ENCODE data around the gene JAK1.

JAK1 gene

DNA sequence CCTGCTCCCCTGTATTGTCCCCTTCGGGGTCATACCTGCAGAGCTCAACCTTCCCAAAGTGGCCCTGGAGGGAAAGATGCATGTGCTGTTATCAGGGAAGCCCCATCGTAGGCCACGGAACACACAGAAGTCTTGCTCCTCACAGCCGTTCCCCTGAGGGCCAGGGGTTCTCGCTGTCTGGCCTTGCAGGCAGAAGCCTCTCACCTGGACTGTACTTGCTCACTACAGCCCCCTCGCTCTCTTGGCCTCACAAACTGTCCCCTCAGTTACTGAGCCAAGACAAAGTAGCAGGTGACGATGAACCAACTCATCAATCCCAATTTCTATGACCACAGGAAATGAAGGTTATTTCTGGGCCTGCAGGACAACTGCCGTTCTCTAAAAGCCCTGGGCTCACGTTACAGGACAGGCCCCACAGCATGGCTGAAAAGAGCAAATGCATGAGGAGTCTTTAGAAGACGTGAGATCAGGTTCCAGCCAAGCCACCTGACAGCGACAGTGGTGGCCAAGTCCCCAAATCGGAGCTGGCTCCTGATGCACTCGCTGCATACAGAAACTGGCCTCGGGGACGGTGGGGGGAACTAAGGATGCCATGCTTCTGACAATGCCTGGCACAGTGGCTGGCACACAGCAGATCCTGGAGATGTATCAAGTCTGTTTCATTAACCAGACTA lies 126.5 kb downstream of the JAK1 start:
- H3K4me3 ChIP-seq (ENCODE audit: low read depth, low read length), result no peak overlapping the region
- TF ChIP-seq, protein P1, sequence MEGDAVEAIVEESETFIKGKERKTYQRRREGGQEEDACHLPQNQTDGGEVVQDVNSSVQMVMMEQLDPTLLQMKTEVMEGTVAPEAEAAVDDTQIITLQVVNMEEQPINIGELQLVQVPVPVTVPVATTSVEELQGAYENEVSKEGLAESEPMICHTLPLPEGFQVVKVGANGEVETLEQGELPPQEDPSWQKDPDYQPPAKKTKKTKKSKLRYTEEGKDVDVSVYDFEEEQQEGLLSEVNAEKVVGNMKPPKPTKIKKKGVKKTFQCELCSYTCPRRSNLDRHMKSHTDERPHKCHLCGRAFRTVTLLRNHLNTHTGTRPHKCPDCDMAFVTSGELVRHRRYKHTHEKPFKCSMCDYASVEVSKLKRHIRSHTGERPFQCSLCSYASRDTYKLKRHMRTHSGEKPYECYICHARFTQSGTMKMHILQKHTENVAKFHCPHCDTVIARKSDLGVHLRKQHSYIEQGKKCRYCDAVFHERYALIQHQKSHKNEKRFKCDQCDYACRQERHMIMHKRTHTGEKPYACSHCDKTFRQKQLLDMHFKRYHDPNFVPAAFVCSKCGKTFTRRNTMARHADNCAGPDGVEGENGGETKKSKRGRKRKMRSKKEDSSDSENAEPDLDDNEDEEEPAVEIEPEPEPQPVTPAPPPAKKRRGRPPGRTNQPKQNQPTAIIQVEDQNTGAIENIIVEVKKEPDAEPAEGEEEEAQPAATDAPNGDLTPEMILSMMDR (IDR thresholded peaks at IDR 0.05; ENCODE audit: low read depth, low read length, missing control alignments), result no peak
- no peak for DNase-seq (ENCODE audit: low read depth)

DNA sequence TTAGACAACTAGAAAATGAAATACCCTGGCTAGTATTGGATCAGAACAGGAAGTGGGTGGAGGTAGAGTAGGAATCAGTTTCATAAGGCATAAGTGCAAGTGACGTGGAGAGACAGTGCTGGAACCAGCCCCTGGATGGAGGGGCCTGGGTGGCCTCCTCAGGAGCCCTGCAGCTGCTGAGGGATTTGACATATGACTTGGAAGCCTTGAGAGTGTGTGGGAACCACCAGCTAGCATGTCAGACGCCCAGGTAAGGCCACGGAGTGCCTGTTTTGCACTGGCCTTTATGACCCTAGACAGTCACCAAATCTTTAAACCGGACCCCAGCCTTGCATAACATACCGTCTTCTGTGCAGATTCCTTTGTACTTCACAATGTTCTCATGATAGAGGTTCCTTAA lies 127.1 kb downstream of the JAK1 start:
- no peak for DNase-seq (ENCODE audit: low read depth)
- no peak overlapping the region for H3K4me3 ChIP-seq (ENCODE audit: low read depth, low read length)
- TF ChIP-seq, protein P1 (IDR thresholded peaks at IDR 0.05; ENCODE audit: low read depth, low read length, missing control alignments), result no peak

DNA sequence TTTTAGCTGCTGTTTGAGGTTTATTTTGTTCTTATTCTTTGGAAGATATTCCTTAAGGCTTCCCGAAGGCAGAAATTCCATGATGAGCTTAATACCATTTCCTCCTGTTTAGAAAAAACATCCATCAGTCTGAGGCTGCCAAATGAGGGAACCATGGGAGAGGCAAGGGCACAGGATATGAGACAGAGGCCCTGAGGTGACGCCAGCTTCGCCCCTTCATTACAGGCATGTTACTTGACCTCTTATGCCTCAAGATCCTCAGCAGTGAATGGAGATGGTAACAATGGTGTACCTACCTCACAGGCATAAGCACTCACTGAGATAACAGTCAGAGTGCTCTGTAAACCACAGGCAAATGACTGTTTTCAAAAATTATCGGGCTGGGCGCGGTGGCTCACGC lies 127.9 kb downstream of the JAK1 start:
- TF ChIP-seq, protein P1 (IDR thresholded peaks at IDR 0.05; ENCODE audit: low read depth, low read length, missing control alignments), result no peak

DNA sequence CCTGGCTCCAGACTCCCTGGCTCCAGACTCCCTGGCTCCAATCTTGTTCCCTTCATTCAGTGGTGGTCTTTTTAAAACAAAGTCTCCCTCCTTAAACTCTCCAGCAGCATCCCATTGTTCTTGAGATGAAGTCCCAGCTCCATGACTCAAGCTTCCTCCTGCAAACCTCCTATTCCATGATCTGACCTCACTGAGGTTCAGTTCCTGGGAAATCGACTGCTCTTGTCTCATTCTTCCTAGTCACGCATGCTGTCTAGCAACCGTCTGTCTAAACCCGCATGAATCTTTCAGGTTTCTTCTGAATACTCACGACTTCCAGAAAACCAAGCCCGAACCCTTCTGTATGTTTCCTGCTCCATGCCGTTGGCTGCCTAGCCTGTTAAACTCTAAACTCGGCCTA lies 129.5 kb downstream of the JAK1 start:
- DNase-seq (ENCODE audit: low read depth), result no peak
- H3K4me3 ChIP-seq (ENCODE audit: low read depth, low read length), result no peak overlapping the region
- TF ChIP-seq, protein P1 (IDR thresholded peaks at IDR 0.05; ENCODE audit: low read depth, low read length, missing control alignments), result no peak

More for the DNA sequence above, 127.9 kb downstream of the JAK1 start:
- H3K4me3 ChIP-seq (ENCODE audit: low read depth, low read length), result no peak overlapping the region
- no peak for DNase-seq (ENCODE audit: low read depth)

DNA sequence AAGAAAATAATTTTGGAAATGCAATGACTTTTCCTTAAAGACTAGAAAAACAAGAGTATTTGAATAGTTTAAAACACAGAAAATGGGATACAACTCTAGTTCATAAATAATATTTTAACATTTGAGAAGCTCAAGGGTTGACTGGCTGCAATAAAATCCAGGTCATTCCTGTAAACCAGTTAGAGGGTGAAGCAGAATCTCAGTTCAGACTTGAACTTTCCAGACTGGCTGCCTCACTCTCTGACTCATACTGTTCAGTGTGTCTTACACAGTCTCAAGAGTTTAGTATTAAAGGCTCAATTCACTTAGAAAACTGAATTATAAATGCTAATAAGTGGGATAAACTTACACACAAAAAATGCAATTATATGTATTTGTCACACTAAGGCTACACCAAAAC lies 131.6 kb downstream of the JAK1 start:
- no peak for DNase-seq (ENCODE audit: low read depth)
- TF ChIP-seq, protein P1 (IDR thresholded peaks at IDR 0.05; ENCODE audit: low read depth, low read length, missing control alignments), result no peak
- H3K4me3 ChIP-seq (ENCODE audit: low read depth, low read length), result no peak overlapping the region

DNA sequence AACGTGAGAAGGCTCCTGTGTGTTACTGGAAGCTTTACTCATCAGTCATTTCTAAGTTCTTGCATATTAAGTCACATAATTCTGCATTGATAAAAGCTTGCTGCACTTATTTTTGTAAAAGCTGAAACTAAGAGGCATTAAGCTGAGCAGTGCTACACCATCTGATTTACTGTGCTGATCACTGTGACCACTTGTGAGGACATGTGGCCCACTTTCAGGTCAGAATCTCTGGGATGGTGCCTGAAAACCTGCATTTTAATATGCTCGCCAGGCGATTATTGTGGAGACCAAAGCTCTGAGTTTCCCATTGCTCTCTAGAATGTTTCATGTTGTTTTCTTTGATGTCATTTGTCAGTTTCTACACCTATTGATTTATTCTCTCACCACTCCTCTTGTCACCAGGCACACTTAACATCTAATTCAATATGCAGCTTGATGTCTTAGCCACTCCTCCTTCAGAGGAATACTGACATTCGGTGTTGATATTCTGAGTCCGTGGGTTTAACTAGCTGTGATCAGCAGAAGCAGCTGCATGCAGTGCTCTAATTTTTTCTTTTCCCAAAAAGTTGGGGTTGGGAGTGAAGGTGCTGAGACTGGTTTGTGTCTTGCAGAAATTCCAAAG lies 136.2 kb downstream of the JAK1 start:
- H3K4me3 ChIP-seq (ENCODE audit: low read depth, low read length), result no peak overlapping the region
- DNase-seq (ENCODE audit: low read depth), result no peak
- TF ChIP-seq, protein P1 (IDR thresholded peaks at IDR 0.05; ENCODE audit: low read depth, low read length, missing control alignments), result no peak
